OCI-LY1 (cell line): Measurements from ENCODE around the gene SETSIP.

ENCODE experiments used
- EZH2 ChIP-seq: fragments of 200-600 bp; sonication (generic), shearing (Covaris generic); IDR thresholded peaks from 2 replicates; pipeline ENCODE4 v1.8.0; 2017; ENCODE audit warnings: borderline replicate concordance, mixed run types, mild to moderate bottlenecking, antibody characterized with exemption, low read length, moderate library complexity, mixed read lengths
- TF ChIP-seq, protein P1 (sequence below): fragments of 200-600 bp; sonication (generic), shearing (Covaris generic); IDR thresholded peaks from 2 replicates; pipeline ENCODE4 v1.5.1; 2017; ENCODE audit warnings: mild to moderate bottlenecking, antibody characterized with exemption, low read length, moderate library complexity, mixed read lengths

DNA sequence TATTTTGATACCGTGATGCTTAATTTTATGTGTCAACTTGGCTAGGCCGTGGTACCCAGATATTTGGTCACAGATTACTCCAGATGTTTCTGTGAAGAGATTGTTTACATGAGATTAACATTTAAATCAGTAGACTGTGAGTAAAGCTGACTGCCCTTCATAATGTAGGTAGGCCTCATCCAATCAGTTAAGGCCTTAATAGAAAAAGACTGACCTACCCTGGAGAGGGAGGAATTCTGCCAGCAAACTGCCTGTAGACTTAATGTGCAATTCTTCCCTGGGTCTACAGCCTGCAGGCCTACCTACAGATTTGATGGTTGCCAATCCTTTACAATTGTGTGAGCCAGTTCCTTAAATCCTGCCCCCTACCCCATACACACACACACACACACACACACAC, 4.3 kb downstream of the SETSIP start:
- TF ChIP-seq, protein P1, sequence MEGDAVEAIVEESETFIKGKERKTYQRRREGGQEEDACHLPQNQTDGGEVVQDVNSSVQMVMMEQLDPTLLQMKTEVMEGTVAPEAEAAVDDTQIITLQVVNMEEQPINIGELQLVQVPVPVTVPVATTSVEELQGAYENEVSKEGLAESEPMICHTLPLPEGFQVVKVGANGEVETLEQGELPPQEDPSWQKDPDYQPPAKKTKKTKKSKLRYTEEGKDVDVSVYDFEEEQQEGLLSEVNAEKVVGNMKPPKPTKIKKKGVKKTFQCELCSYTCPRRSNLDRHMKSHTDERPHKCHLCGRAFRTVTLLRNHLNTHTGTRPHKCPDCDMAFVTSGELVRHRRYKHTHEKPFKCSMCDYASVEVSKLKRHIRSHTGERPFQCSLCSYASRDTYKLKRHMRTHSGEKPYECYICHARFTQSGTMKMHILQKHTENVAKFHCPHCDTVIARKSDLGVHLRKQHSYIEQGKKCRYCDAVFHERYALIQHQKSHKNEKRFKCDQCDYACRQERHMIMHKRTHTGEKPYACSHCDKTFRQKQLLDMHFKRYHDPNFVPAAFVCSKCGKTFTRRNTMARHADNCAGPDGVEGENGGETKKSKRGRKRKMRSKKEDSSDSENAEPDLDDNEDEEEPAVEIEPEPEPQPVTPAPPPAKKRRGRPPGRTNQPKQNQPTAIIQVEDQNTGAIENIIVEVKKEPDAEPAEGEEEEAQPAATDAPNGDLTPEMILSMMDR, result no peak
- no peak for TF ChIP-seq EZH2
